Epidermal melanocyte (primary cell): ENCODE results near the gene KANSL1L.
"Not testable (repeated sequence)": the region's sequence is repeated elsewhere in the genome, so short reads cannot be mapped to it uniquely, and the experiment has no call there.

Experiments
- DNase-seq: peaks from one replicate; pipeline ENCODE4 v3.0.0; 2011; ENCODE audit warnings: low spot score; ENCODE audit not compliant: insufficient read length

The KANSL1L gene

GRCh38 chr2:210177769-210178168 is 6.6 kb upstream of the KANSL1L start:
- no peak for DNase-seq

- DNase-seq: not testable (repeated sequence)
Measured at GRCh38 chr2:210177115-210177514, 5.9 kb upstream of the KANSL1L start.

GRCh38 chr2:210174086-210174485 is 2.9 kb upstream of the KANSL1L start:
- DNase-seq: no peak

GRCh38 chr2:210172219-210172575 is 988 bp upstream of the KANSL1L start:
- DNase-seq: no peak

GRCh38 chr2:210170446-210171303 is 534 bp downstream of the KANSL1L start:
- DNase-seq: peak; percentile 48

- DNase-seq: no peak
Measured at GRCh38 chr2:210170196-210170445, 1.1 kb downstream of the KANSL1L start.

GRCh38 chr2:210169516-210170195 is 1.6 kb downstream of the KANSL1L start:
- DNase-seq: no peak

- DNase-seq: no peak
Measured at GRCh38 chr2:210167227-210167626, 4.0 kb downstream of the KANSL1L start.

GRCh38 chr2:210162466-210163124 is 8.6 kb downstream of the KANSL1L start:
- no peak for DNase-seq

GRCh38 chr2:210159059-210159458 is 12.2 kb downstream of the KANSL1L start:
- DNase-seq: no peak

- DNase-seq: no peak
Measured at GRCh38 chr2:210158236-210158635, 13.0 kb downstream of the KANSL1L start.

- DNase-seq: no peak
Measured at GRCh38 chr2:210157526-210157925, 13.7 kb downstream of the KANSL1L start.

GRCh38 chr2:210147614-210148013 is 23.6 kb downstream of the KANSL1L start:
- no peak for DNase-seq

GRCh38 chr2:210132239-210132638 is 39.0 kb downstream of the KANSL1L start:
- no peak for DNase-seq

- DNase-seq: no peak
Measured at GRCh38 chr2:210128961-210129360, 42.2 kb downstream of the KANSL1L start.

- no peak for DNase-seq
Measured at GRCh38 chr2:210113614-210114235, 57.5 kb downstream of the KANSL1L start.

- DNase-seq: no peak
Measured at GRCh38 chr2:210112871-210113270, 58.3 kb downstream of the KANSL1L start.

GRCh38 chr2:210099940-210100339 is 71.3 kb downstream of the KANSL1L start:
- no peak for DNase-seq

- no peak for DNase-seq
Measured at GRCh38 chr2:210094787-210095186, 76.4 kb downstream of the KANSL1L start.

- no peak for DNase-seq
Measured at GRCh38 chr2:210092791-210093190, 78.4 kb downstream of the KANSL1L start.

GRCh38 chr2:210086930-210087329 is 84.3 kb downstream of the KANSL1L start:
- DNase-seq: no peak

GRCh38 chr2:210086292-210086691 is 84.9 kb downstream of the KANSL1L start:
- DNase-seq: no peak
